K562 (cell line): ENCODE data around the gene TREH. TPM values are rescaled to one million over a fixed set of nuclear protein-coding genes. Genes with fewer than 3 reads are reported as not detected.

ENCODE experiments used
- ADNP ChIP-seq: fragments of 200-800 bp; sonication (Bioruptor generic); IDR thresholded peaks from 2 replicates; pipeline ENCODE4 v1.6.1; 2016; ENCODE audit warnings: missing genetic modification characterization, missing compliant biosample characterization
- ATF7 ChIP-seq: fragments of 450-650 bp; IDR thresholded peaks from 2 replicates; pipeline ENCODE4 v1.7.1; 2014; ENCODE audit warnings: mild to moderate bottlenecking, moderate library complexity
- BDP1 ChIP-seq: IDR thresholded peaks from 3 replicates; pipeline ENCODE4 v1.6.1; 2011; ENCODE audit not compliant: insufficient read length, insufficient read depth
- HDAC6 ChIP-seq: IDR thresholded peaks from 2 replicates; pipeline ENCODE4 v1.6.1; 2012; ENCODE audit warnings: low read depth, mild to moderate bottlenecking, control low read depth, inconsistent platforms, low read length, moderate library complexity
- HINFP ChIP-seq: fragments of 450-650 bp; conservative IDR thresholded peaks from 2 replicates; pipeline ENCODE4 v1.6.1; 2016; ENCODE audit warnings: missing genetic modification characterization, low read depth, mild to moderate bottlenecking, control low read depth, missing compliant biosample characterization
- ILF3 ChIP-seq: fragments of 450-650 bp; IDR thresholded peaks from 2 replicates; pipeline ENCODE4 v1.6.1; 2018; ENCODE audit warnings: antibody characterized with exemption, mild to moderate bottlenecking, moderate library complexity, borderline replicate concordance
- MBD1 ChIP-seq: fragments of 250-450 bp; sonication (Bioruptor Pico); IDR thresholded peaks from 2 replicates; pipeline ENCODE4 v1.8.0; 2022; ENCODE audit warnings: inconsistent platforms
- MCM5 ChIP-seq: fragments of 450-650 bp; IDR thresholded peaks from 2 replicates; pipeline ENCODE4 v1.6.1; 2016; ENCODE audit warnings: low read depth
- NFIC ChIP-seq: fragments of 450-650 bp; IDR thresholded peaks from 2 replicates; pipeline ENCODE4 v1.6.1; 2017; ENCODE audit warnings: mild to moderate bottlenecking, inconsistent platforms
- SMARCC2 ChIP-seq: fragments of 450-650 bp; IDR thresholded peaks from 2 replicates; pipeline ENCODE4 v1.6.1; 2017; ENCODE audit warnings: antibody characterized with exemption, moderate library complexity, mild to moderate bottlenecking, low read depth
- TCF7 ChIP-seq: sonication (generic); IDR thresholded peaks from 2 replicates; pipeline ENCODE4 v1.6.1; 2016; ENCODE audit warnings: antibody characterized with exemption, borderline replicate concordance
- TEAD2 ChIP-seq: fragments of 450-650 bp; IDR thresholded peaks from 2 replicates; pipeline ENCODE4 v1.6.1; 2016; ENCODE audit warnings: missing genetic modification characterization, control low read depth, missing compliant biosample characterization
- ZBTB8A ChIP-seq: fragments of 450-650 bp; IDR thresholded peaks from 2 replicates; pipeline ENCODE4 v1.6.1; 2018; ENCODE audit warnings: mild to moderate bottlenecking, moderate library complexity; ENCODE audit not compliant: partially characterized antibody
- ZNF124 ChIP-seq: sonication (generic); formaldehyde crosslinking; IDR thresholded peaks from 2 replicates; pipeline ENCODE4 v1.8.1; 2022; ENCODE audit warnings: missing genetic modification reagents
- ZNF133 ChIP-seq: fragments of 250-450 bp; sonication (Bioruptor Pico); IDR thresholded peaks from 2 replicates; pipeline ENCODE4 v1.4.0; 2020; ENCODE audit warnings: mild to moderate bottlenecking
- polyA plus RNA-seq, 8 experiments: library from polyadenylated mRNA; depleted of rRNA in 4 of 8; stranded (reverse) in 5 of 8; unstranded in 3 of 8; fragments of >200 nt; fragmentation: Nextera tagmentation in 2 of 8; fragmentation: Illumina TruSeq in 1 of 8; extraction: Ambion mirVana in 2 of 8; extraction: Trizol in 1 of 8; gene quantifications; 2 replicates each; pipeline versions ENCODE4 v1.2.1 to v1.2.3, GENCODE V29; 2011 to 2014; ENCODE audit warnings: inconsistent platforms in 1 of 8, missing spikeins in 1 of 8
- total RNA-seq, 7 experiments: library from RNA; depleted of rRNA in 6 of 7; stranded (reverse); fragments of >200 nt in 6 of 7; fragmentation: Illumina TruSeq in 2 of 7; extraction: Trizol in 2 of 7; gene quantifications; 2 replicates each; pipeline versions ENCODE4 v1.2.1 to v1.2.3, GENCODE V29; 2011 to 2021; ENCODE audit warnings: low replicate concordance in 1 of 7
- TF ChIP-seq, protein P1 (sequence below): fragments of 450-650 bp; IDR thresholded peaks from 2 replicates; pipeline ENCODE4 v1.6.1; 2018; ENCODE audit not compliant: partially characterized antibody
- TF ChIP-seq, protein P2 (sequence below): fragments of 450-650 bp; formaldehyde crosslinking; IDR thresholded peaks from 2 replicates; pipeline ENCODE4 v1.4.0; 2020; ENCODE audit warnings: mild to moderate bottlenecking, mixed read lengths

The TREH gene
- total and polyA plus RNA-seq, 9 of the 15 experiments (the other 6 are each of a cell fraction or from before 2014, with no cell fraction given), result 0.09 to 0.20 (median 0.11) TPM; not detected in 6

GRCh38 chr11:118715837-118716260 is 36.4 kb upstream of the TREH start (continued):
- TF ChIP-seq NFIC (peak; percentile 62), ILF3 (no peak), HDAC6 (no peak), TEAD2 (no peak), ZNF124 (CRISPR knock-in tag) (no peak), ZNF133 (CRISPR knock-in tag) (no peak), SMARCC2 (0 out of 2 replicates have a peak, but pooled peaks have one; percentile 44), HINFP (tag) (no peak), ADNP (no peak), MCM5 (no peak), BDP1 (no peak), TCF7 (no peak), MBD1 (CRISPR knock-in tag) (no peak), ATF7 (peak; percentile 44; the same call in 1 of the 2 replicates), ZBTB8A (no peak)
- TF ChIP-seq, protein P1, sequence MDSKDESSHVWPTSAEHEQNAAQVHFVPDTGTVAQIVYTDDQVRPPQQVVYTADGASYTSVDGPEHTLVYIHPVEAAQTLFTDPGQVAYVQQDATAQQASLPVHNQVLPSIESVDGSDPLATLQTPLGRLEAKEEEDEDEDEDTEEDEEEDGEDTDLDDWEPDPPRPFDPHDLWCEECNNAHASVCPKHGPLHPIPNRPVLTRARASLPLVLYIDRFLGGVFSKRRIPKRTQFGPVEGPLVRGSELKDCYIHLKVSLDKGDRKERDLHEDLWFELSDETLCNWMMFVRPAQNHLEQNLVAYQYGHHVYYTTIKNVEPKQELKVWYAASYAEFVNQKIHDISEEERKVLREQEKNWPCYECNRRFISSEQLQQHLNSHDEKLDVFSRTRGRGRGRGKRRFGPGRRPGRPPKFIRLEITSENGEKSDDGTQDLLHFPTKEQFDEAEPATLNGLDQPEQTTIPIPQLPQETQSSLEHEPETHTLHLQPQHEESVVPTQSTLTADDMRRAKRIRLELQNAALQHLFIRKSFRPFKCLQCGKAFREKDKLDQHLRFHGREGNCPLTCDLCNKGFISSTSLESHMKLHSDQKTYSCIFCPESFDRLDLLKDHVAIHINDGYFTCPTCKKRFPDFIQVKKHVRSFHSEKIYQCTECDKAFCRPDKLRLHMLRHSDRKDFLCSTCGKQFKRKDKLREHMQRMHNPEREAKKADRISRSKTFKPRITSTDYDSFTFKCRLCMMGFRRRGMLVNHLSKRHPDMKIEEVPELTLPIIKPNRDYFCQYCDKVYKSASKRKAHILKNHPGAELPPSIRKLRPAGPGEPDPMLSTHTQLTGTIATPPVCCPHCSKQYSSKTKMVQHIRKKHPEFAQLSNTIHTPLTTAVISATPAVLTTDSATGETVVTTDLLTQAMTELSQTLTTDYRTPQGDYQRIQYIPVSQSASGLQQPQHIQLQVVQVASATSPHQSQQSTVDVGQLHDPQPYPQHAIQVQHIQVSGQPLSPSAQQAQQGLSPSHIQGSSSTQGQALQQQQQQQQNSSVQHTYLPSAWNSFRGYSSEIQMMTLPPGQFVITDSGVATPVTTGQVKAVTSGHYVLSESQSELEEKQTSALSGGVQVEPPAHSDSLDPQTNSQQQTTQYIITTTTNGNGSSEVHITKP, result peak; percentile 55
- TF ChIP-seq, protein P2, sequence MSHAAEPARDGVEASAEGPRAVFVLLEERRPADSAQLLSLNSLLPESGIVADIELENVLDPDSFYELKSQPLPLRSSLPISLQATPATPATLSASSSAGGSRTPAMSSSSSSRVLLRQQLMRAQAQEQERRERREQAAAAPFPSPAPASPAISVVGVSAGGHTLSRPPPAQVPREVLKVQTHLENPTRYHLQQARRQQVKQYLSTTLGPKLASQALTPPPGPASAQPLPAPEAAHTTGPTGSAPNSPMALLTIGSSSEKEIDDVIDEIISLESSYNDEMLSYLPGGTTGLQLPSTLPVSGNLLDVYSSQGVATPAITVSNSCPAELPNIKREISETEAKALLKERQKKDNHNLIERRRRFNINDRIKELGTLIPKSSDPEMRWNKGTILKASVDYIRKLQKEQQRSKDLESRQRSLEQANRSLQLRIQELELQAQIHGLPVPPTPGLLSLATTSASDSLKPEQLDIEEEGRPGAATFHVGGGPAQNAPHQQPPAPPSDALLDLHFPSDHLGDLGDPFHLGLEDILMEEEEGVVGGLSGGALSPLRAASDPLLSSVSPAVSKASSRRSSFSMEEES (CRISPR knock-in tag), result no peak
